COR-L47 (cell line): ENCODE measurements around the gene ERLIN1.

Experiments used
- DNase-seq: peaks from one replicate; lab custom pipeline; 2025; lab: John Stamatoyannopoulos, UW

ERLIN1 gene

DNA sequence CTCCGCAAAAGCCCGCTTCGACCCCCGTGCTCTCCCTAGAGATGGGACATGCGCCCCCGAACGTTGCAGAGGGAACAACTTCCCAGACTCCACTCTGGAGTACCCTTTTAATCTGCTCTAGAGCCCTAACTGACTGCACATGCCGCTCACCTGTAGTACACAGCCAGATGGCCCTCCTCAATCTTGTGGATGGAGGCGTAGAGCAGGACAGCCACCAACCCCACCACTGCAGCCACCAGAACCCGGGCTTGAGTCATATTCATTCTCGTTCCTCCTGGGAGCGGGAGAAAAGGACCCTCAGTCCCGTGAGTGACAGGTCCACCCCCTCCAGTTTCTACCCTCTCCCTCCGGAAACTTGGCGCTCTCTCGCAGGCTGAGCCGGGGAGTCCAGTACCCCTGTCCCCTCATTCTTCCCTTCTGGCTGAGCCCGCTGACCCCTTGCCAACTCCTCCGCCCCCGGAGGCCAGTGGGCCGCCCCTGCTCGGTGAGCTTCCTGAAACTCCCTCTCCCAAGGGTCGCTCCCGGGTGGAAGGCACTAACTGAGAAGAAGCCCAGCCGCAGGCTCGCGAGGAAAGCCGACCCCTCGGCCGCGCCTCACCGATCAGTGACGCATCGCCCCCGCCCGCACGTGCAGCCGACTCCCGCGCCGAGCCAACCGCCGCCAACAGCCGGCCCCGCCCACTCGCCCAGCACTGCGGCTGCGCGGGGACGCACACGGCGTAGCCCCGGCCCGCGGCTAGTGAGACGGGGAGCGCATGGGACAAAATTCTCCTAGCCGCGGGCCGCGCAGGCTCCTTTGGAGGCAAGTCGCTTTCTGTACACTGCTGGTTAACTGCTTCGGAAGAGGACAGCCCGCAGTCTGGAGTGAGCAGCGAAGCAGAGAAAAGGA lies at the start of gene ERLIN1:
ERLIN1 (minus strand) TSS at position 666 of the 889 bp plus-strand sequence; CDS start at position 263, 403 bp downstream.
- DNase-seq, result peak; percentile 76

DNA sequence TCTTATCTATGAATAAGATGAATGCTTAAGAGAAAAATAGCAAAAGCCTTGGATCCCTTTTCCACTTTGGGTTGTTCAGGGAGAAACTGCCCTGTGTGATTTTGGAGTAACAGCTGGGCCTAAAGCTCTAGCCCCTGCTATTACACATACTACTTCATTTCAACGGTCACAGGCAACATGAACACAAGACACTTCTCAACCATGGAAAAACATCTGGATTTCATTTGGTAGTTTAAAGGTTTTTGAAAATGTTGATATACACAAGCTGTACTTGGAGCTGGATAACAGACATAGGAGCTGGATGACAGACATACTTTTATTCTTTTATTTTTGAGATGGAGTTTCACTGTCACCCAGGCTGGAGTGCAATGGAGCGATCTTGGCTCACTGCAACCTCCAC lies 46.3 kb upstream of the ERLIN1 start:
- no peak for DNase-seq

DNA sequence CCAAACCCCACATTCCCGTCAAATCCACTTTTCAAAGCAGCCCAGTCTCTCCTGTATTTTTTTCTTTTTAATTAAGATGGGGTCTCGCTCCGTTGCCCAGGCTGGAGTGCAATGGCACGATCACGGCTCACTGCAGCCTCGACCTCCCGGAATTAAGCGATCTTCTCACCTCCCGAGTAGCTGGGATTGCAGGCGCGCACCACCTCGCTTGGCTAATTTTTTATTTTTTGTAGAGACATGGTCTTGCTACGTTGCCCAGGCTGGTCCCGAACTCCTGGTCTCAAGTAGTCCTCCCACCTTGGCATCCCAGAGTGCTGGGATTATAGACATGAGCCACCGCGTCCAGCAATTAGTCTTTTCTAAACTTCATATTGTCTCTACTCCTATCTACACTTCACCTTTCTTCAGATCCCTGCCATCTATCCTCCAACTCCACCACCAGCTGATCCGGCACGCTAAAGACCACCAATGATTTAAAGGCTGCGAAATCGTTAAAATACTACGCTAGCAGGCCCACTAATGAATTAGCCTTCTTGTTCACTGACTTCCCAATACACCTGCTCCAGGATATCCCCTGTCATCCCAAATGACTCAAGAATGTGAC lies 44.1 kb upstream of the ERLIN1 start:
- DNase-seq, result no peak

DNA sequence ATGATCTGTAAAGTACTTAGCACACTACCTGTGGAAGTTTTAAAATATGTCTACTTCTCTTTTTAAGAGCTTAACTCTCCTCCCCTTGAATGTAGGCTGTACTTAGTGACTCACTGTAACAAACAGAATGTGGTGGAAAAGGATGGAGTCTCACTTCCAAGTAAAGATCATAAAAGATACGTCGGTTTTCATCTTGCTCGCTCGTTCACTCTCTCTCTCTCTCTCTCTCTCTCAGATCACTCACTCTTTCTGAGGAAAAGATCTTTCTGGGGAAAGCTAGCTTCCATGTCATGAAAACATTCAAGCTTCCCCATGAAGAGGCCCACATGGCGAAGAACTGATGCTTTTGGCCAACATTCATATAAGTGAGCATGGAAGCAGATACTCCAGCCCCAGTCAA lies 38.0 kb upstream of the ERLIN1 start:
- DNase-seq, result no peak

DNA sequence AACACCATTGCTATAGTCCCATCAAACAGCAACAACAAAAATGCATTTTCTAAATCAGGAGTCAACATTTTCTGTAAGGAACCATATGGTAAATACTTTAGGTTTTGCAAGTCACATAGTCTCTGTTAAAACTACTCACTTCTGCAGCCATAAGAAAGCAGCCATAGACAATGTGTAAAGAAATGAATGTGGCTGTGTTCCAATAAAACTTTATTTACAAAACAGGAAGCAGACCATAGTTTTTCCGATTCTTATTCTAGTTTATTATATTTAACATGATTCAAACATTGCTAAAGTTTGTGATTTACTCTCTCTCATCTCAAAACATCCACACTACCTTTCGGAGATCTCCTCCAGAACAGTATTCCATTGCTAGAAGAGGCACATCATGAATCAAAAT lies 36.7 kb upstream of the ERLIN1 start:
- no peak for DNase-seq

DNA sequence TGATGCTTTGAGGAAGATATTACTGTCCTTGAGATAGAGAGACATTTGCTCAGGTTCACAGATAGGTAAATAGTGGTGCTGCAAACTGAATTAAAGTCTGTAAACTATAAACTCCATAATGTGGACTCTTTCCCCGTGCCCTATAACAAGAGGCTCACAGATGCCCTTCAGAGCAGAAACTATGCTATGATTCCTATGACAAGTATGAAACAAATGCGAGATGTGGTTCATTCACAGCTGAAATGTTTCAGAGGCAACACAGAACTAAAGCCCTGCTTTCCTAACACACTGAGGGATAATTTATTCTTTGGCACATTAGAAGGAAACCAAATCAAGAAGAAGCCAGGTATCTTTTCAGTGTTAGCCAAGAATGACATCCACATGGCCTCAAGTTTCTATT lies 30.2 kb upstream of the ERLIN1 start:
- no peak for DNase-seq

DNA sequence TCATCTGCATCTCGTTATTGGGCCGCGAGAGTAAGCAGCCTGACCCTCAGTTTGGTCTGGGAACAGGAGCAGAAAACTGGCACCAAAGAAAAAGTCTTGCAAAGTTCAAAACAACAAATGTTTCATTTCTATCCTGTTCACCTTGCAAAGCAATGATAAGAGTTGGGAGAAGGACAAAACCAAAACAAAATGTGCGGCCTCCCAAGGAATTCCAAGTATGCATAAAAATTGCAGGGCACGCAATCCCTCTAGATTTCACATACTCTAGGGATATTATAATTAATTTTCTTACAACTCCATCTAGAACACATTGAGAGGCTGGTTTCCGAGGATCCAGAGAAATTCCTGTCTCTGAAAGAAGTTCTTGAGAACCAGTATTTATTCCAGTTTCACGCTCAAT lies 23.5 kb upstream of the ERLIN1 start:
- DNase-seq, result no peak

DNA sequence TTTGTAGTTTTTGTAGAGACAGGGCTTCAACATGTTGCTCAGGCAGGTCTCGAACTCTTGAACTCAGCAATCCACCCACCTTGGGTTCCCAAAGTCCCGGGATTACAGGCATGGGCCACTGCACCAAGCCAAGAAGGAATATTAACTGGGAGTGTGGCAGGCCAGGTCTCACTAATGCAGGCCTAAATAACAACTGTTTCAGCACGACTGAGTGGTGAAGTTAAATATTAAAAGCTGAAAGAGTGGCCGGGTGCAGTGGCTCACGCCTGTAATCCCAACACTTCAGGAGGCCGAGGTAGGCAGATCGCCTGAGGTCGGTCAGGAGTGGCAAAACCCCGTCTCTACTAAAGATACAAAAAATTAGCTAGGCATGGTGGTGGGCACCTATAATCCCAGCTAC lies 22.4 kb upstream of the ERLIN1 start:
- DNase-seq, result no peak

DNA sequence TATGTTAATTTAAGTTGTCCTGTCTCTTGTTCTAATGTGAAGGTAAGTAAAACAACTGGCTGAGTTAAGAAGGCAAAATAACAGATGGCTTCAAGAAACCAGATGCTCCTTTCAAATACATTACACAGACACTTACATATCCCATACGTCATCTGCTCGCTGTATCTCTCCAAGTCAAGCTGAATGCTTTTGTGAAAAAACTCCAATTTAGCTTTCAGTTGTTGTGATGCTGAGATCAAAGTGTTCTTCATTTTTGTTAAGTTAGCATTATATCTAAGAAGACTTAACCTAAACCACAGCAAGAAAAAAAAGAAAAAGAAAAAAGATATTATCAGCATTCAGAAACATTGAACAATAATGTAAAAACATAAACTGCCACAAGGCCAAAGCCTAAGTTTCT lies 18.5 kb upstream of the ERLIN1 start:
- no peak for DNase-seq

DNA sequence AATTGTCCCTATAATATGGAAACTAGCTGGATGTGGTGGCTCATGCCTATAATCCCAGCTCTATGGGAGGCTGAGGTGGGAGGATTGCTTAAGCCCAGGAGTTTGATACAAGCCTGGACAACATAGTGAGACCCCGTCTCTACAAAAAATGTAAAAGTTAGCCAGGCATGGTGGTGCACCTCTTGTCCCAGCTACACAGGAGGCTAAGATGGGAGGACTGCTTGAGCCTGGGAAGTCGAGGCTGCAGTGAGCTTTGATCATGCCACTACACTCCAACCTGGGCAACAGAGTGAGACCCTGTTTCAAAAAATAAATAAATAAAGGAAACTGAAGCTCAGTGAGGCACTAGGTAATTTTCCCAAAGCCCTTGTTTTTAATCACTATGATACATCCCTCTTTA lies 15.7 kb upstream of the ERLIN1 start:
- no peak for DNase-seq

DNA sequence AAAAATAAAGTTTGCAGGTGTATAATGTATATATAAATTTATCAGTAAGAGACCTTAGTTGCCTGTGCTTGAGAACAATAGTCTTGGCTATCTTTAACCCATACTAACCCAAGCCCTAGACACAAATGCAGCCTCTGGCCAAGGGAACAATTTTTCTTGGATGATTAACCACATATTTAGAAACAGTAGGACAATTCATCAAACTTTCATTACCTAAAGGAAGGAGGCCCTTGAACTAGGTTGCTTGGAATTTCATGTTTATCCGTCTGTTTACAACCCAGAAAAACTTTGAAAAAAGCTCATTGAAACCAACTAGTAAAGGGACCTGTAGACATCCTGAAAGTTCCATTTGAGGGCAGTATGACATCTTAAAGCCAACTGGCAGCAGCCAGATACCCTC lies 8.9 kb upstream of the ERLIN1 start:
- DNase-seq, result no peak

DNA sequence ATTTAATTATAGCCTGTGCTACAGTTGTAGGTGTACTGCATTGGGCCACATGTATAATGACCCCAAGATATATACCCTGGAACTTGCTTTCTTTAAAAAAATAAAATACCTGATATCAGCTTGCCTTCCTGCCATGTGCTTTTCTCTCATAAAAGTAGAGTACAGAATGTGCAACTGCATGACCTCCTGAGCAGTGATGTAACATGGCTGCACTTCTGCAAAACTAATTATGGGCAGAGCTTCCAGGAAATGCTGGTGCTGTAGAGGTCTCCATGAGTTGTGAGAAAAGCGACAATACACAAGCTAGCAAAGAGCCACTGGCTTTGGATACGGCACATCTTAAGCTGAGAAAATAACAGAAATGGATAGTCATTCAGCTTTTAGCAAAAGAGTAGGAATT lies 6.5 kb upstream of the ERLIN1 start:
- DNase-seq, result no peak

DNA sequence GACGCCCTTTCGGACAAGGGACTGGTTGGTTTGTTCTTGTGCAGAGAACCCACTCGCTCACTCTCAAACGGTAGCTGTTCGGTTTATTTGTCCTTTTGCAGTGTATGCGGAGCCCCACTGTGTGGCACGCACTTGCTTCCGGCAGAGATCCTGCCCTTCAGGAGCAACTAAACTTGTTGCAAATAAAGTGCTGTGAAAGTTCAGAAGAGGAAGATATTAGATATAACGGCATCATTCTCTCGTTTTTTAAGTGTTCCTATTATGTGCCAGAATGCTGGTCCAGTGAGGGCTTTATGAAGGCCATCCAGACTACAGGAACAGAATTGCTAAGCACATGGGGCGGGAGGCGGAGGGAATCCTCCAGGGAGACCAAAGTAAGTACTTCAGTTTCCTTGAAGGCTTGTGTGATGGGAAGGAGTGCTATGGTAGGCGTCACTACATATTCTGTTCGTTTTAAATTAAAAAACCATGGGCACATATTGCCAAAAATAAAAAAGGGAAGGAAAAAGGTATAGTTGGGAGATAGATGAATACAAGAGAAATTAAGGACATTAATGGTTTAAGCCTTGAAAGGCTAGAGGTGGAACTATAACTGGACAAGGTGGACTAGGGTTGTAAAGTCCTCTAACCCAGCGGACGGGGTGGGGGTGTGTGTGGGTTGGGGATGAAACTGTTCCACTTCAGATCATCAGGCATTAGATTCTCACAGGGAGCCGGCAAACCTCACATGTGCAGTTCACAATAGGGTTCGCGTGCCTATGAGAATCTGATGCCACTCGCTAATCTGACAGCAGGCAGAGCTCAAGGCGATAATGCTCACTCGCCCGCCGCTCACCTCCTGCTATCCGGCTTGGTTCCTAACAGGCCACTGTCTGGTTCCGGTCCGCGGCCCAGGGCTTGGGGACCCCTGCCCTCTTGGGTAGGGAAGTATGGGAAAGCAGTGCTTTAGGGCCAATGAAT lies 704 bp upstream of the ERLIN1 start:
- no peak for DNase-seq

DNA sequence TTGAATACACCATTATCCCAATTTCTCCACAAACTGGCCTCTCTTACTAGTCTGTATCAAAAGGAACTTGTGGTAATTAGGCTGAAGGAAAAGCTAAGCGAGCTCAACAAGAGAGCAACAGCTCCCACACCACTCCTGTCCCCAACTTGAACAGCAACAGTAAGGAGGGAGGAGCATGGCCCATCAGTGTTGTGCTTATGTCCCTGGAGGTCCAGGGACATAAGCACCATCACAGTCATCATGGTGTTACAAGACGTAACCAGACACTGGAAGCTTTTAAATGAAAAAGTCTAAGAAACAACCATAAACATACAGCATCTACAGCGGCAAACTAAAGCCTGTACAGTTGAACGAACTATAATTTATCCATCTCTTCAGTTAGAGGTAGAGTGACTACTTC lies 989 bp downstream of the ERLIN1 start:
- DNase-seq, result no peak

DNA sequence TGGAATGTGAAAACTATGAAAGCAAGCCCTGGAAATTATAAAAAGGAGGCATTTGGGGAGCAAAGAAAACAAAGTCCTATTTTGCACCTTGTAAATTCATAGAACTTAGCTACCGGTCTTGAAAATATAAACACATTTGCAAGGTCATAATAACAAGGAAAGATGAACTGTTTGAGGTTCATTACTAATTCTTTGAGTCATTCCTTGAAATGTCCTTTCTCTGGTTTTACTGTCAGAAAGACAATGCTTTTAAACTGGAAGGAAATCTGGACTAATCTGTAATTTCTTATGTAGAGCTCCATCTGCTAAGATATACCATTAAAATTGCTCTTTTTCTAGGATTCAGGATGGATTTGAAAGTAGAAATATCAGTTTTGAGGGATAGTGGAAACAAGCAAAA lies 1.4 kb downstream of the ERLIN1 start:
- no peak for DNase-seq

DNA sequence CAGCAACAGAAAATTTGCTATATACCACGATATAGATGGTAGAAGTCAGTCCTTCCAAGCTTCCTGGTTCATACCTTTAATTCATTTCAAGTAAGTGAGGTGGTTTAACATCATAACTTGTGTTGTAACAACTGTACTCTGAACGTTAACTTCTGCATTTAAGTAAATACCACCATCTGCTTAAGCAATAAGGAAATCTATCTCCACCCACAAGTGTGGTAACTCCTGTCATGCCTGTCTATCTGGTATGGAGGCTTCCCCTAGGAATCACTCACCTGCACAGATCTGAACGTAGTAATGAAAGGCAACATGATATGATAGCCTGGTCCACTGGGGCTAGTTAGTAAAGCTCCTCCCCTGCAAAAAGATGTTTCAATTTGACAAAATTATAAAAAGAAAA lies 2.3 kb downstream of the ERLIN1 start:
- no peak for DNase-seq

DNA sequence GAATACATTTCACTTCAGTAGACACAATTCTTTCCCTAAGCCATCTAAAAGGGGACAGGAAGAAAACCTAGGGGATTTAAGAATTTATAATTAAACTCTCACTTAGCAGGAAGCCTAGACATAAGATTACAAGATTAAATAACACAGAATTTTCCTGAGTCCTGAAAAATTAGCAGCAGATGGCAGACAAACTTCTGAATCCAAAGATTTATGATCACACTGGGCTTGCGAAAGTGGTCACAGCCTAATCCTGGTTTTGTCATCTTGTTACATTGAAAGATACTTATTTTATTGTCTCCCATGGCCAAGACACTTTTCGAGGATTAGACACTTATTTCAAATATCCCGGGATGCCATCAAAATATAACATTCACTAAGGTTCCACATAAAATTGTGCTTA lies 2.9 kb downstream of the ERLIN1 start:
- no peak for DNase-seq

DNA sequence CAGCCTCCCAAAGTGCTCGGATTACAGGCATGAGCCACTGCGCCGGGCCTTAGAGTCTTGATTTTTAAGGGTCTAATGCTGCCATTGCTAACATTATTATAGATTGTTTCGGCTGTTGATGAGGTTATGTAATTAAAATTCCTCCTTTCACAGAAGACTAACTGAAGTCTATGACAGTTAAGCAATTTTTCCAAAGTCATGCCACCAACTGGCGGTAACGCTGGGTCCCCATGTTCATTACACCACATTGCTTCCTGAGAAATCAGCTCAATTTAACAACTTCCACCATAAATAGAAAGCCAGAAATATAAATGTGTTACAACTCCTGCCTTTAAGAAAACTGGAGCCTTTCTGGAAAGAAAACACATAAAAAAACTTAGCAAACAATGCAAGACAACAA lies 3.5 kb downstream of the ERLIN1 start:
- no peak for DNase-seq

DNA sequence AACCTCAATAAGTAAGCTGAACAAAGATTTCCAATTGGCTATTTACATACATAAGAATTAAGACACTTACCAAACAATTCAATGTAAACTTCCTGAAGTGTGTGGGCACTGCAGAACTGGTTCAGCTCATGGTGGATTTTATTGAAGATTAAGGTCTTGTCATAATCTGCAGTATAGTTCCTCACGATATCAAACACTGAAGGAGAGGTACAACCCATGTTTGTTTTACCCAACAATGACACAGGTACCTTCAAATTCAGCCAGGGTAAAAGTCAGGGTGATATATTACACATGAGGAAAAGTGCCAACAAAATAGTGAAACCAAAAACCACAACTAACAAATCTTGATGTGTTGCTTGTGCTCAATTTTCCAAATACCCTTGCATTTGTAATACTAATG lies 10.0 kb downstream of the ERLIN1 start:
- DNase-seq, result no peak

DNA sequence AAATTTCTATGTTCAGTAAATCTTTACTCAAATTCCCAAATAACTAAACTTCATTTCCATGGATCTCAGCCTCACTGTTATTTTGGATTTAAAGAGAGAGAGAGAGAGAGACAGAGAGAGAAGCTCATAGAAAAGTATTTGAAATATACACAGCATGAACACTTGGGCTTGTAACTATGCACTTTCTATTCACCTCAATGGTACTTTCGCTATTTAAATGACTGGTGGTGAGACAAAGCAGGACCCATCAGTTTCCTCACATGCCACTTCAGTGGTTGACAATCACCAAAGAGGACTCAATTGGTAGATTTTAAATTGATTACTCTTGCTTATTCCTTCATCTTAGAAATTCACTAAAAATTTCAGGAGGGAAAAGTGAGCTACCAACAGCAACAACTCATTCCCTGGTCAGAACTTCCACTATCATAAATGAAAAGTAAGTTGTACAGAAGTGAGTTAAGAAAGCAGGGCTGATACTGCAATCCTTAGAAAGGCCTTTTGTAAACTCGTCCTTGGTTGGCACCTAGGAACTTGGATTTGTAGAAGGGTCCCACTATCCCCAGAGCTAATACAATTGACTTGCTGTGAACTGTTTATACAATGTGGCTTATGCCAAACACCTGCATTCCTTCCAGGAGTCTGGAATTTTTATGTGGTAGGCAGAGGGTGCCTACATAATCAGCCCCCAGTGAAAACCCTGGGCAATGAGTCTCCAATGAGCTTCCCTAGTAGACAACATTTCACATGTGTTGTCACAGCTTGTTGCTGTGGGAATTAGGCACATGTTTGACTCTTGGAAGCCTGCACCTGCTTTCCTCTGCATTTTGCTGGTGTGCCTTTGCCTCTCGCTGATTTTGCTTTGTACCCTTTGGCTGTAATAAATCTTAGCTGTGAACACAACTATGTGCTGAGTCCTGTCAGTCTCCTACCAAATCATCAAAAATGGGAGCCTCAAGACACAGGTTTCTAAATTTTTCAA lies 10.8 kb downstream of the ERLIN1 start:
- DNase-seq, result no peak

DNA sequence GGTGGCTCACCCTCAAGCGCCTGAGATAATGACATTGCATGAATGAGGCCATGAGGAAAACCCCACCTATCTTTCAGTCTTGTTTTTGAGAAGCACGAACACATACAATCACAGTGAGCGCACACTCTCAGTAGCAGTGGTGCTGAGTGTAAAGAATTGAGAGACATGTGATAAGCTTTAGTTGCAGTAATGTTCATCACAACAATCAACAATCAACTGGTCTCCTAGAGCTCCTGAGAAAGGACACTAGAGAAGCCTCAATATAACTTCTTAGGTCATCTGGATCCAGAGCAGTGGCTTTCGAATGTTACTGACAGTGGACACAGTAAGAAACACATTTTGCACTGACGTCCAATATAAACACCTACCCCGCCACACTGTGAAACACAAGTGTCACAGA lies 12.8 kb downstream of the ERLIN1 start:
- DNase-seq, result no peak
